ENCODE measurements around the gene SLC2A10.

DNA sequence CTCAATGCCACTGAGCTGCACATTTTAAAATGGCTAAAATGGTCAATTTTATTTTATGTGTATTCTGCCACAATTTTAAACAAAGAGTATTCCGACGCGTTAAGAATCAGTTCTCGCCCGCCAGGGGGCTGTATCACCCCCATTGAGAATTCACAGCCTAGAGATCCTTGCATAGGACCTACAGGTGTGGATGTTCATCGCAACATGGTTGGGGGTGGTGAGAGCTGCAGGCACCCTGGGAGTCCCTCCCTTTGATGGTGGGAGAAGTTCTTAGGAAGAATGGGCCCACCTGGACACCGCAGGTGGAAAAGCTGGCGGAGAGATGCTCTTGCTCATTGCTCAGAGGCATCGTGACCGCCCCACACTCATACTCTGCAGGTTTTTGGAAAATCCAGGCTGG is 63.5 kb downstream of the SLC2A10 start:
- TF ChIP-seq, protein P1, sequence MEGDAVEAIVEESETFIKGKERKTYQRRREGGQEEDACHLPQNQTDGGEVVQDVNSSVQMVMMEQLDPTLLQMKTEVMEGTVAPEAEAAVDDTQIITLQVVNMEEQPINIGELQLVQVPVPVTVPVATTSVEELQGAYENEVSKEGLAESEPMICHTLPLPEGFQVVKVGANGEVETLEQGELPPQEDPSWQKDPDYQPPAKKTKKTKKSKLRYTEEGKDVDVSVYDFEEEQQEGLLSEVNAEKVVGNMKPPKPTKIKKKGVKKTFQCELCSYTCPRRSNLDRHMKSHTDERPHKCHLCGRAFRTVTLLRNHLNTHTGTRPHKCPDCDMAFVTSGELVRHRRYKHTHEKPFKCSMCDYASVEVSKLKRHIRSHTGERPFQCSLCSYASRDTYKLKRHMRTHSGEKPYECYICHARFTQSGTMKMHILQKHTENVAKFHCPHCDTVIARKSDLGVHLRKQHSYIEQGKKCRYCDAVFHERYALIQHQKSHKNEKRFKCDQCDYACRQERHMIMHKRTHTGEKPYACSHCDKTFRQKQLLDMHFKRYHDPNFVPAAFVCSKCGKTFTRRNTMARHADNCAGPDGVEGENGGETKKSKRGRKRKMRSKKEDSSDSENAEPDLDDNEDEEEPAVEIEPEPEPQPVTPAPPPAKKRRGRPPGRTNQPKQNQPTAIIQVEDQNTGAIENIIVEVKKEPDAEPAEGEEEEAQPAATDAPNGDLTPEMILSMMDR (conservative IDR thresholded peaks at IDR 0.05; ENCODE audit: low read depth in 2 of 2) = peak; percentile 47 to 48
- TF ChIP-seq EZH2phosphoT487 (IDR thresholded peaks at IDR 0.05; ENCODE audit: unreplicated experiment) = no peak
- no peak for TF ChIP-seq EZH2 (IDR thresholded peaks at IDR 0.05; ENCODE audit: low read depth, unreplicated experiment)
- no peak for TF ChIP-seq JUNB (IDR thresholded peaks at IDR 0.05; ENCODE audit: unreplicated experiment)

Measured in GM23338 (cell line).